Measurements from ENCODE around the gene GRIN2A.

GRCh38 chr16:9756434-9756833 lies 425.8 kb downstream of the GRIN2A start:
- no peak for TF ChIP-seq ZNF274 (IDR thresholded peaks at IDR 0.05; ENCODE audit: low read depth, low read length)
- TF ChIP-seq YY1 (IDR thresholded peaks at IDR 0.05; ENCODE audit: insufficient read depth, insufficient read length) = no peak
- no peak for TF ChIP-seq SUZ12 (IDR thresholded peaks at IDR 0.05; ENCODE audit: extremely low read depth, insufficient read depth, insufficient read length)

Data from NT2/D1 (cell line).